Measurements from ENCODE around the gene JAKMIP1.

Gene JAKMIP1

GRCh38 chr4:6062133-6062532, 138.2 kb downstream of the JAKMIP1 start:
- DNase-seq = no peak

DNA sequence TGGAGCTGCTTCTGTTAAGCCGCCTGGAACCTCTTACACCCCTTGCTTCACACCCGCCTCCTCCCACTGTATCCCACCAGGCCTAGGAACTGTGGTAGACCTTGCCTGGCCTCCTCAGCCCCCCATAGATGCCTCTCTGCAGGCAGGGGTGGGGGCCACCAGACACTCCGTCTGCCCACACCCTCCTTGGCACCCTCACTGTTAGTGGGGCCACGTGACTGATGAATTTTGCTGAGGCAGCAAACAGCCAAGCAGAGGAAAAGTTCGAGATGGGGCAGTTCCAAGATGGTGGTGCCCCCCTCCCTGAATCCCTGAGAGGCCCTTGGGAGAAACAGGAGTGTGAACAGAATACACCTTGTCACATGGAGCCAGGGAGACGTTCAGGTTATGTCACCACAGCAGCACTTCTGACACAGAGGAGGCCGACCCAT, 141.0 kb downstream of the JAKMIP1 start:
- no peak for DNase-seq

DNA sequence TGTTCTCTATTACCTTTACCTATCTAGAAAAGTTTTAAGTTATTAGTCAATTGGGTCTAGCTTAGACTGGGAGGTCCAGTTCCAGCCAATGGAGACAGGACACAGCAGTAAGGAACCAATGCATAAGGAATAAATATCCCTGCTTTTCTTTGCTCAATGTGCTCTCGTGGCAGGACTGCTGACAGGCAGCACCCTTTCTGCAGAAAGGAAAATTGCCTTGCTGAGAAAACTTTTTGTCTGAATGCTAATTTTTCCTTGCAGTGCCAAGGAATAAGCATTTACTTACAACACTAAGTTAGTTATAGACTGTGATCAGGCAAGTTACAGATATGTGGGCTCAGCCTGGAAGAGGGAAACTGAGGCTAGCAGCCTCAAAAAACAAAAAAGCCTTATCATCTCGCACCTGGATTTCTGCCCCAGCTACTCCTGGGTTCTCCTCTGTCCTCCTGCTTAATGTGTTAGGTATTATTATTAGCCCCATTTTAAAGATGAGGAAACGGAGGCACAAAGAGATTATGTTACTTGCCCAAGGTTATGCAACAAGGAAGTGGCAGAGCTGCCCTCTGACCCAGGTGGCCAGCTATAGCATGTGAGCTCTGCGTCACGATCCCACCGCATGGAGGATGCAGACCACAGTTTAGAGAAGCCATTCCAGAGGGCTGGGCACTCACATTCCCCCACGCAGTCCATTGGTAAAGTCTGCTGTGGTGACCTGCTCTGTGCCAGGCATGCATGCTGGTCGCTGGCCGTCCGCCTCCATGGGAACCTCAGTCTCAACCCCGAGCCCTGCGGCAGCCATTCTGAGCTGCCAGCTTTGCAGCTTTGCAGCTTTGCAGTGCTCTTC, 141.6 kb downstream of the JAKMIP1 start:
- no peak for DNase-seq

DNA sequence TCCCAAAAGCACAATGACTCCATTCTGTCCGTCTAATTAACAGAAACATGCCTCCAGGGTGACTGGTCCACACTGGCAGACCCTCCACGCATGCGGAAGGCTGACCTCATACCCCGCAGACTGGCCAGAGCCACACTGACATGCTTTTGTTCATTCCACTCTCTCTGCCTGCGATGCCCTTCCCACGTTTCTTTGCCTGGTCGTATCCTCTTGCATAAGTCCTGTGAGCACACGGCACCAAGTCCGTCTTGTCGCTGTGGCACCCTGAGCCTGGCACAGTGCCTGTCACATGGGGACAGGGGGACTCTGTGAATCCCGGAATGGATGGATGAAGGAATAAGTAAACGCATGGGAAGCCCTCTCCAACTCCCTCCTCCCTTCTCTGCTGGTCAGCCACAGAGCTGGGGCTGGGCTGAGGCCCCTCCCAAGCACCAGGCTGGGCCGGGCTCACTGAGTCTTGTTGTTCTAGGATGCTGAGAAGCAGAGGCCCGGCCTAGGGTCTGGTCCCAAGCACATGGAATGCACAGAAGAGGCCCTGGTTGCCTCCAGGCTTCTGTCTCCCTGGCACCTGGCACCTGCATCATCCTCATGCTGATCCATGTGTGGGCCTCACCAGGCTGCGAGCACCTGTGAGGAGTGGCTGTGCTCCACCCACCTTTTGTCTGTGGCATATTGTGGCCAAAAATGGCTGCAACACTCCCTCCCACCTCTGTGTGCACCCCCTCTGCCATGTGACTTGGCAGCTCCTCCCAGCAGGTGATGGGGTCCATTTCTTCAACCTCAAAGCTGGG, 143.2 kb downstream of the JAKMIP1 start:
- DNase-seq = no peak

DNA sequence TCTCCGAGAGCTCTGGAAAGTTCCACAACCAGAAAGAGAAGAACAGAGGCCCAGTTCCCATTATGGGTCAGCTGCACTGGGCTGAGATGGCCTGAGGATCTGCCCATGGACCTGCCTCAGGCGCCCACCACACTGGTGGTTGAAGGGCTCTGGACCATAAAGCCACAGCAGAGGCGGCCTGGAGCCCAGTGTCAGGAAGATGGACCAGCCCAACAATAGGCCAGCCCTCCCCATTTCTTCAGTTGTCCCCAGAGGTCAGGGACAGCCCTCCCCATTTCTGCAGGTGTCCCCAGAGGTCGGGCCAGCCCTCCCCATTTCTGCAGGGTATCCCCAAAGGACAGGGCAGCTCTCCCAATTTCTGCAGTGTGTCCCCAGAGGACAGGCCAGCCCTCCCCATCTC, 144.9 kb downstream of the JAKMIP1 start:
- no peak for DNase-seq

DNA sequence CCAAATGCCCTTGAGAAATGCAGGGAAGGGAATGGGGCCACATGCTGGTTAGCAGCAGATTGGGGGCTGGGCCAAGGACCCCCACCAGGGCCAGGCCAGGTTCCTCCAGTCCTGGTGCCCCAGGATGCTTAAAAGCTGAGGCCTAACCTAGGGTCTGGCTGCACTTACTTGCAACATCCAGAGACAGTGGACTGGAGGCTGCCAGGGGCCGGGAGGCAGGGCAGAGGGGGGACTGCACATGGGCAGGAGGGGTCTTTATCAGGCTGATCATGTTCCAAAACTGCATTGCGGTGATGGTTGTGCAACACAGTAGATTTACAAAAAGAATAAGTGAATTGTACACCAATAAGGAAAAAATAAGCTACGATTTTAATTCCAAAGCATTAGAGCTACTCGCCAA, 145.3 kb downstream of the JAKMIP1 start:
- no peak for DNase-seq

DNA sequence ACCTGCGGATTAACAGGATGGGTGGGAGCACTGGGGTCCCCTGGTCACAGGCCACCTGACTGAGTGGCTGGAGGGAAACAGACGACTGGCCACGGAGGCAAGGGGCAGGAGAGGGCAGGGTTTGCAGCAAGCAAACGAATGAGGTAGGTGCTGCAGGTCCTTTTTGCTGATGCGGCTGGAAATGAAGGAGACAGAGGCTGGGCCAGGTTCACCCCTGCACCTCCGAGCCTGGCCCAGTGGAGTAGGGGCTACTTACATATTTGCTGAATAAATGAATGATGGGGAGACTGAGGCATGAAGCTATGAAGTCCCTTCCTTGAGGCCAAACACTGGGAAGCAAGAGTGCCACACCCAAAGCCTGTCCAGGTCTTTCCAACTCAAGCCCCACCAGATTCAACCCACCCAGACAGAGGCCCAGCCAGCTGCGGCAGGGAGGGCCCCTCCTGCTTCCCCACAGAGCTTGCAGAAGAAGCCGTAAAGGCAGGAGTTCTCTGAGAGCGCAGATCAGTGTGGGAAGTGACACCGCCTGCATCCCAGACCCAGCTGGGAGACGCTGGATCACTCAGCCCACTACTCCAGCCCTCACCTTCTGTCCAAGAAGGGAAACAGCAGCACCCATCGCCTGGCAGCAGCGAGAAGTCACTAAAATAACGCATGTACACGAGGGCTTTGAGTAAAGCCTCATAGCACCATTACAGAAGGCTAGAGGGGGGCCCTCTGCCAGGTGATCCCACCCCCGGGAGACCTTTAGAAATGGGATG, 146.0 kb downstream of the JAKMIP1 start:
- no peak for DNase-seq

GRCh38 chr4:6052679-6053078, 147.7 kb downstream of the JAKMIP1 start:
- no peak for DNase-seq

- DNase-seq = no peak
Observed at GRCh38 chr4:6050551-6050950, 149.8 kb downstream of the JAKMIP1 start.

GRCh38 chr4:6049985-6050384, 150.4 kb downstream of the JAKMIP1 start:
- DNase-seq = no peak

GRCh38 chr4:6049278-6049677, 151.1 kb downstream of the JAKMIP1 start:
- DNase-seq = no peak

DNA sequence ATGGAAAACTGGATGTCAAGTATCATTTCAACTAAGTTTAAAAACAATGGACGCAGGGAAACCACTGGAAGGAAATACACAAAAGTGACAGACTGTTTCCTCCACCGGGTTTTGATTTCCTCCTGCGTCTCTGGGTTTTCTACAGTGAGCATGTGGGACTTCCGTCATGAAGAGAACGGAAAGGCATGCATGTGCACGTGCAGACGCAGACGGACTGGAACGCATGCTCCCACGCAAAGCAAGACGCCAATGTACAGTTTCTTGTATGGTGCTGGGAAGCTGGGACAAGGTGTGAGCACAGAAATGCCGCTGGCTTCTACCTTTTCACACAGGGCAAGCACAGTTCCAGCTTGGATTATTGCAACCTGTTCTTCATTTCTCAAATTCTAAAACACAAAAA, 151.8 kb downstream of the JAKMIP1 start:
- no peak for DNase-seq

DNA sequence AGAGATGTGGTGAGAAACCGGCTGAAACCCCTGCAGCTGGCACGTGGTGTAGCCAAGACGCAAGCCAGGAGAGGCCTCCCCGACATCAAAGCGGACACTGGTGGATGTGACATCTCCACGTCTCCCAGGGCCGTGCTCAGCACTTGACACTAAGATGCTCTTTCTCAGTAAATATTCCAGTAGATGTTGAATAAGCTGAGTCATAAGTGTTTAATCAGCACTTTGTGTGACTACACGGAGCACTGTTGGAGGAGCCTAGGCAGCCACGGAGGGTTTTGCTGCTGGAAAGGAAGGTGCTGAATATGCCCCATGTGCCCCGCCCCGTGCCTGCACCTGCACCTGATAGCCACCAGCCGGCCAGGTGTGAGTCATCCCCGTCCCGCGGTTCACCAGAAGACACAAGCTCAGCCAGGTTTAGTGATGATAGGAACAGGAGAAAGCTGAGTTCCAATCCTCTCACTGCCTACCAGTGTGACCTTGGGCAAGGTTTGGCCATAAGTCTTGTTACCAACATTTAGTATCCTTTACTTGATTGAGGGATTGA, 153.1 kb downstream of the JAKMIP1 start:
- no peak for DNase-seq

- no peak for DNase-seq
Observed at GRCh38 chr4:6046526-6047129, 153.7 kb downstream of the JAKMIP1 start.

DNA sequence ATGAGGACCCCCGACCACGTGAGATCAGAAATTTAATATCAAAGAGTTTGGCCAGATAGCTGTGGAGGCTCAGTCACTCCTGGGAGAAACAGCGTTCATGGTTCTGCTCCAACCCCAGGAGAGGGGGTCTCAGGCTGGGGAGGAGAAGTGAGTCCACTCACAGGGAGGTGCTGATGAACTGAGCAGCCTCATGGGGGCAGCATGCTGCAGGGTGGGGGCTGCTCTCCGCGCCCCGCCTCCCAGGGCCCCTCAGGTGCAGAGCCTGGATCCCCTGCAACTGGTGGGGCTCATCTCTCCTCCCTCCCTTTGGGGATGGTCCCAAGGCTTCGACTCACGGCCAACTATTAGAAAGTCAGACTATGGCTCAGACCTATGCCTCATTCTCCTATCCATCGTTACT, 155.5 kb downstream of the JAKMIP1 start:
- DNase-seq = no peak

- DNase-seq = no peak
Observed at GRCh38 chr4:6044276-6044675, 156.1 kb downstream of the JAKMIP1 start.

GRCh38 chr4:6043843-6044242, 156.5 kb downstream of the JAKMIP1 start:
- DNase-seq = no peak

GRCh38 chr4:6043188-6043587, 157.2 kb downstream of the JAKMIP1 start:
- DNase-seq = no peak

- DNase-seq = no peak
Observed at GRCh38 chr4:6042293-6043063, 157.9 kb downstream of the JAKMIP1 start.

DNA sequence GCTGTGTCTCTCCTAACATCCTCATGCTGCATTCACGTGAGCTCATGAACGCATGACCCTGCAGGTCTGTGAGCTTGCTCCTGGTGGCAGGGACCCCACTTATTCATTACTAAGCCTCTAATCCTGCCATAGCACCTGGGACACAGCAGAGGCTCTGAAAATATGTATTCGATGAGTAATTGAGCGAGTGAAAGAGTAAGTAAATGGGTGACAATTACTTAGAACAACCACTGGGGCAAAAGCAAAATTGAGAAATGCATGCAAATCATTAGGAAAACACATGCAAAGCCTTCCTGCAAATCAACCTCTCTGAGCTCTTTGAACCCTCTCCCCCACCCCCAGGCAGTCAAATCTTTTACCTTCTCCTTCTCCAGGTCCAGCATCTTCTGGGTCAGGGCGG, 158.5 kb downstream of the JAKMIP1 start:
- DNase-seq = no peak

GRCh38 chr4:6038711-6039110, 161.6 kb downstream of the JAKMIP1 start:
- DNase-seq = no peak

GRCh38 chr4:6035786-6036185, 164.6 kb downstream of the JAKMIP1 start:
- no peak for DNase-seq
